ENCODE results near the gene KRTAP10-4. TPM values are rescaled to one million over a fixed set of nuclear protein-coding genes. Genes with fewer than 3 reads are reported as not detected.

Gene KRTAP10-4
- polyA plus RNA-seq, 1 of the 3 experiments (the other 2 are of a cell fraction), result not detected

- no peaks in the 10 kb centered on the region for H3K36me3 ChIP-seq (replicated peaks in 1 of 2; ENCODE audit: control insufficient read depth in 1 of 2, insufficient read depth in 2 of 2, low read length in 1 of 2)
- H3K4me2 ChIP-seq, result no peak overlapping the region
- no peaks in the 10 kb centered on the region; a peak in 1 of 4 replicates for H3K4me1 ChIP-seq (ENCODE audit: control insufficient read depth in 1 of 2, insufficient read depth in 2 of 2, low read depth in 1 of 2, low read length in 1 of 2)
- H3K9me2 ChIP-seq, result no peaks in the 10 kb centered on the region
- H3K27ac ChIP-seq (ENCODE audit: low read depth in 2 of 2, low read length in 1 of 2), result no peak overlapping the region
- no peak for TF ChIP-seq PBX3 (IDR thresholded peaks at IDR 0.05)
- TF ChIP-seq GABPA (IDR thresholded peaks at IDR 0.05; ENCODE audit: low read depth), result no peak
- TF ChIP-seq SIN3A (IDR thresholded peaks at IDR 0.05; ENCODE audit: borderline replicate concordance, low read depth, low read length), result no peak
- TF ChIP-seq TCF12 (IDR thresholded peaks at IDR 0.05), result no peak
- CTCF ChIA-PET, result no interaction called here
- no peak overlapping the region for H3K9ac ChIP-seq
- no peaks in the 10 kb centered on the region for H4K20me1 ChIP-seq (ENCODE audit: insufficient read depth)
- peaks cover 8% of the 10 kb centered on the region; the same call in 1 of the 2 replicates for H3K27me3 ChIP-seq (ENCODE audit: insufficient read depth)
- H3K4me3 ChIP-seq (ENCODE audit: low read depth in 2 of 2, low read length in 1 of 2), result no peak overlapping the region
- no peaks in the 10 kb centered on the region for H3K79me2 ChIP-seq (ENCODE audit: insufficient read depth)
- no peak for DNase-seq
- no peaks in the 10 kb centered on the region for H3F3A ChIP-seq (replicated peaks; ENCODE audit: insufficient read depth)
- H3K9me3 ChIP-seq, result no peaks in the 10 kb centered on the region
- POLR2A ChIA-PET, result no interaction called here
- H2AFZ ChIP-seq (ENCODE audit: low read depth), result no peak overlapping the region
- 42% methylated on average over 4 of the region's 4 CpGs for WGBS (ENCODE audit: low lambda C conversion rate)
Measured at GRCh38 chr21:44606495-44606894, 33.0 kb downstream of the KRTAP10-4 start.

- Histone ChIP-seq H3K36me3 (replicated peaks in 1 of 2; ENCODE audit: control insufficient read depth in 1 of 2, insufficient read depth in 2 of 2, low read length in 1 of 2) (no peaks in the 10 kb centered on the region), H3K9me3 (no peaks in the 10 kb centered on the region), H3F3A (replicated peaks; ENCODE audit: insufficient read depth) (no peaks in the 10 kb centered on the region), H3K9ac (no peak overlapping the region), H3K9me2 (no peaks in the 10 kb centered on the region), H4K20me1 (ENCODE audit: insufficient read depth) (no peaks in the 10 kb centered on the region), H3K4me1 (ENCODE audit: control insufficient read depth in 1 of 2, insufficient read depth in 2 of 2, low read depth in 1 of 2, low read length in 1 of 2) (no peaks in the 10 kb centered on the region), H3K4me2 (no peak overlapping the region), H3K79me2 (ENCODE audit: insufficient read depth) (no peaks in the 10 kb centered on the region), H3K27ac (ENCODE audit: low read depth in 2 of 2, low read length in 1 of 2) (no peak overlapping the region), H2AFZ (ENCODE audit: low read depth) (no peak overlapping the region), H3K27me3 (ENCODE audit: insufficient read depth) (peaks cover 18% of the 10 kb centered on the region), H3K4me3 (ENCODE audit: low read depth in 2 of 2, low read length in 1 of 2) (no peak overlapping the region)
- POLR2A ChIA-PET, result no interaction called here
- no peak for DNase-seq
- CTCF ChIA-PET, result interaction anchor here (1.1 kb wide), 1 partner anchor 12 kb away, joined by 3 read pairs; no protein-coding TSS in a partner anchor
- TF ChIP-seq FOSL2 (IDR thresholded peaks at IDR 0.05; ENCODE audit: borderline replicate concordance, low read depth), result no peak
- no peak for TF ChIP-seq TAF1 (IDR thresholded peaks at IDR 0.05; ENCODE audit: borderline replicate concordance, low read depth, low read length)
- TF ChIP-seq RXRA (IDR thresholded peaks at IDR 0.05; ENCODE audit: borderline replicate concordance, low read depth), result no peak
- TF ChIP-seq POLR2AphosphoS5 (IDR thresholded peaks at IDR 0.05; ENCODE audit: low read depth, low read length), result no peak
- no peak for TF ChIP-seq SIN3A (IDR thresholded peaks at IDR 0.05; ENCODE audit: borderline replicate concordance, low read depth, low read length)
- no peak for TF ChIP-seq USF1 (IDR thresholded peaks at IDR 0.05; ENCODE audit: borderline replicate concordance, low read depth)
- no peak for TF ChIP-seq ELF1 (IDR thresholded peaks at IDR 0.05)
- TF ChIP-seq ZBTB33 (IDR thresholded peaks at IDR 0.05; ENCODE audit: borderline replicate concordance, low read depth), result no peak
- no peak for TF ChIP-seq FOXJ3 (CRISPR knock-in tag; IDR thresholded peaks at IDR 0.05)
- no peak for TF ChIP-seq TEAD4 (IDR thresholded peaks at IDR 0.05; ENCODE audit: borderline replicate concordance, insufficient read depth)
- TF ChIP-seq MXI1 (IDR thresholded peaks at IDR 0.05; ENCODE audit: low read depth, low read length), result no peak
- TF ChIP-seq EP300 (IDR thresholded peaks at IDR 0.05; ENCODE audit: borderline replicate concordance in 1 of 2, low read depth in 1 of 2, low read length in 1 of 2), result no peak
- no peak for TF ChIP-seq RFX5 (IDR thresholded peaks at IDR 0.05; ENCODE audit: low read length)
- no peak for TF ChIP-seq USF2 (IDR thresholded peaks at IDR 0.05; ENCODE audit: borderline replicate concordance, low read depth, low read length)
- no peak for TF ChIP-seq CTCF (IDR thresholded peaks at IDR 0.05)
Measured at GRCh38 chr21:44609193-44609592, 35.7 kb downstream of the KRTAP10-4 start.
